ENCODE results near the gene ZNRF1.
"Not testable (repeated sequence)": the region's sequence is repeated elsewhere in the genome, so short reads cannot be mapped to it uniquely, and the experiment has no call there.

The ZNRF1 gene

GRCh38 chr16:75114946-75115825, 116.4 kb downstream of the ZNRF1 start:
- no peak for DNase-seq

DNA sequence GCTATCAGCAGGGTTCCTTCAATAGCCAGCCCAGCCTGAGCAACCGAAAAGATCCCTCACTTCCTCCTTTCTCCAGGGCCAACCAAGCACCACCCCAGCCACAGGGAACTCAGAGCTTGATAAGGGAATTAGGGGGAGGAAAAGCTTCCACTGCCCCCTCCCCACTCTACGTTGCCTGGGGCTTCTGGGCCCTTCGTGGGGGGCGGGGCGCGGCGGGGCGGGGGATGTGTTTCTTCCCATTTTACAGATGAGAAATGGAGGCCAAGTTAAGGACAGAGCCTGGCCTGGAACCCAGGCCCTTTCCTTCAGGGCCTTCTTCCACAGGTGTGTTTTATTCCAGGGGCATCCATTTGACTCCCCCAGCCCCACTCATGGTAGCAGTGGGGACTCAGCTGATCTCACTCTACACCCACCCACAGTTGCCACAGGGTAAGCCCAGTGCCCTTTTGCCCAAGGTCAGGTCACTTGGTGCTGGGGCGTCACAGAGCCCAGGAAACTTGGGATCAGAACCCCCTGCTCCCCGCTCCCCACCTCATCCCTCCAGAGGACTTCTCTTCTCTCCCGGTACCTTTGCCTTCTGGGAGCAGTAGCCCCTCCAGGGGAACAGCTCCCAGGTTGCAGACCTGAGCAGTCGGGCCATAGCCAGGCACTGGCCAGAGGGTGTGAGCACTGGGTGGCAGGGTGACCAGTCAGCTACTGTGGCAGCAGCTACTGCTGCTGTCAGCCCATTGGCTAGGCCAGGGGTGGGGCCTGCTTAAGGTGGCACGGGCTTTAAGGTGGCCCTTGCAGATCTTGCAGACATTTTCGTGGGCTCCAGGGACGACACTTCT, 117.5 kb downstream of the ZNRF1 start, which contains the start of gene LDHD:
Gene LDHD, minus strand, starts transcription at position 700 of the 830 bp plus-strand sequence. Its CDS starts 60 bp downstream, at position 640.
- no peak for DNase-seq

DNA sequence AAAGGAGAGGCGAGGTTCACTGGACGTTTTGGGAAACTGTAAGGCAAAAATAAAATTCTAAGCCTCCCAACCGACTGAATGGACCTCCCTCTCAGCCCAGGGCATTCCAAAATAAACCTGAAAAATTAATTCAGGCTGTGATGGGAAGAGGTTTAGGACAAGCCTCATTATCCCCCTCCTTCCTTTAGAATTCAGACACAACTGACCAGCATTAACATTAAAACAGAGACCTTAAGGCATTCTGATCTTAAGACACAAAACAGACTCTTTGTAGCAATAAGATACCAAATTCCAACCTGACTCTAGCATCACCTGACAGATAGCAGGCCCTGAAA, 118.1 kb downstream of the ZNRF1 start:
- DNase-seq, result no peak

DNA sequence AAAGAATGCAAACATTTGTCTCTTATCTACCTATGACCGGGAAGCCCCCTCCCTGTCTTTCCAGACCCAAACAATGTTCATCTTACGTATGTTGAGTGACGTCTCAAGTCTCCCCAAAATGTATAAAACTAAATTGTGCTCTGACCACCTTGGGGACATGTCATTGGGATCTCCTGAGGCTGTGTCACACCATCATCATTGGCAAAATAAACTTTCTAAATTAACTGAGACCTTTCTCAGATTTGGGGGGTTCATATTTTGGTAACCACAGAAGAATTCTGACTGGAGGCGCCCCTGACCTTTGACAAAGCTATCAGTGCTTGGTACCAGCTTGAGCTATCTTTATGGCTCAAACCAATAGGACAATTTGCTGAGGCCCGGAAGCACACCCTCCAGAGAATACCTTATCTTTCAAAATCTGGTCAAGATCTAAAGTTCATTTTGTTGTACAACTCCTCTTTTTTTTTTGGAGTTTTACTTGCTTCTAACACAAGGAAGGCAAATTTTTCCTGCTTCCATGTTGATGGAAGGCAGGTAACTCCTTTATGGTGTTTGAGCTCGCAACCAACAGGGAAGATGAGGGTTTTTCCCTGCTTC, 120.2 kb downstream of the ZNRF1 start:
- no peak for DNase-seq

- no peak for DNase-seq
These were observed 121.4 kb downstream of the ZNRF1 start for GRCh38 chr16:75120253-75120652.

- DNase-seq, result no peak
These were observed 123.2 kb downstream of the ZNRF1 start for GRCh38 chr16:75121949-75122568.

GRCh38 chr16:75122609-75123008, 123.8 kb downstream of the ZNRF1 start:
- DNase-seq, result no peak

- DNase-seq, result no peak
These were observed 129.0 kb downstream of the ZNRF1 start for GRCh38 chr16:75127713-75128415.

- DNase-seq, result not testable (repeated sequence)
These were observed 130.8 kb downstream of the ZNRF1 start for GRCh38 chr16:75129421-75130149.

- DNase-seq, result no peak
These were observed 131.4 kb downstream of the ZNRF1 start for GRCh38 chr16:75130150-75130771.

DNA sequence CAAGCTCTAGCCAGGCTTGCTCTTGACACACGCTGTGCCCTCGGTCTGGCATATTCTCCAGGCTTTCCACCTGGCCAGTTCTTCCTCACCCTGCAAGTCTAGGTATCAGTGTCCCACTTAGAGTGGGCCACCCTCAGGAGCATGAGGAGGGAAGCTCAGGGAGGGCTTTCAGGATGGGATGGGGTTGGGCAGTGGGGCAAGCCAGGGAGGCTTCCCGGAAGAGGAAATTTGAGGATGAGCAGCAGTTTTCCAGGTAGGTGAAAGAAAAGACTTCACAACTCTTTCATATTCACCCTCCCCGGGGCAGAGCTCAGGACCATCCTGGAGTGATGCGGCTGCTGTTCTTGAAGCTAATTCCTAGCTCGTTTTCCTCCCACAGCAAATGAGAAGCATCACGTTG, 132.3 kb downstream of the ZNRF1 start:
- DNase-seq, result no peak

DNA sequence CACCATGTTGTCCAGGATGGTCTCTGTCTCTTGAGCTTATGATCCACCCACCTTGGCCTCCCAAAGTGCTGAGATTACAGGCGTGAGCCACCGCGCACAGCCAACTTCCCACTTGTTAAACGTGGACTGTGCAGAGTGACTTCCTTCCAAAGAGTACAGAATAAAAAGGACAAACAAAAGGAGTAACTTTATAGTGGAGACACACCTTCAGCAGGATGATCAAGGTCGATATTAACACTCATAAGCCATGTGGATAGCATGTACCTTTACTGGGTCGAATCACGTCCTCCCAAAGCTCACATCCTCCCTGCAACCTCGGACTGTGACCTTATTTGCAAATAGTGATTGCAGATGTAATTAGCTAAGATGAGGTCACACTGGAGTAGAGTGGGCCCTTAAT, 139.4 kb downstream of the ZNRF1 start:
- no peak for DNase-seq

GRCh38 chr16:75138636-75139035, 139.8 kb downstream of the ZNRF1 start:
- peak; percentile 86 for DNase-seq

DNA sequence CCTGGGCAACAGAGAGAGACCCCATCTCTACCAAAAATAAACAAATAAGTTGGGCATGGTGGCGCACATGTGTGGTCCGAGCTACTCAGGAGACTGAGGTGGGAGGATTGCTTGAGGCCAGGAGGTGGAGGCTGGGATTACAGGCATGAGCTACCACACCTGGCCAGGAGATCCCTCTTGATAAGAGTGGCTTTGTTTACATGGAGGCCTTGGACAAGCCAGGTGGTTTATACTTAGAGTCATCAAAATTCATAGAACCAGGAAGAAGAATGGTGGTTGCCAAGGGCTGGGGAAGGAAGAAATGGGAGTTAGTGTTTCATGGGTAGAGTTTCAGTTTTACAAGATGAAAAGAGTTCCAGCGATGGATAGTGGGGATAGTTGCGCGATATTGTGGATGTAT, 140.7 kb downstream of the ZNRF1 start:
- DNase-seq, result no peak

DNA sequence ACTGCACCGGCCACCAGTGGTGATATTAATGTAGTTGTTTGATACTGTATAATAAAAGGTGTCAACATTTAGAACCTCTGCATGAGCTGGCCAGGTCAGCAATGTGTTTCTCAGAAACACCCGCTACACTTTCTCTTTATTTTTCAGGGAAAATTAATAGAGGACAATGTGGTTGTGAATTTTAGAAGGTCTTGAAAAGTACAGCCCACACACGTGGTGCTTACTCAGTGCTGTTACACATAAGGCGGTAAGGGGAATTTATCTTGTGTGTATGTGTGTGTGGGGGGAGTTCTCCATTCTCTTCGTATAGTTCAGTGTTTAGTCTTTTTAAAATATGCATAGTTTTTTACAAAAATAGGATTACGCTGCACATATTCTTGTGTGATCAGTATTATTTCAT, 145.1 kb downstream of the ZNRF1 start:
- DNase-seq, result no peak

GRCh38 chr16:75147968-75148310, 149.1 kb downstream of the ZNRF1 start:
- DNase-seq, result no peak

- DNase-seq, result peak; percentile 94
These were observed 149.7 kb downstream of the ZNRF1 start, which contains the start of gene ZFP1 for GRCh38 chr16:75148311-75149195. TSS of gene ZFP1 (plus strand) at chr16:75148524. CDS start at chr16:75152952, 4,428 bp downstream.

GRCh38 chr16:75151798-75152197, 153.0 kb downstream of the ZNRF1 start:
- no peak for DNase-seq

GRCh38 chr16:75152635-75153034, 153.8 kb downstream of the ZNRF1 start:
- DNase-seq, result no peak

DNA sequence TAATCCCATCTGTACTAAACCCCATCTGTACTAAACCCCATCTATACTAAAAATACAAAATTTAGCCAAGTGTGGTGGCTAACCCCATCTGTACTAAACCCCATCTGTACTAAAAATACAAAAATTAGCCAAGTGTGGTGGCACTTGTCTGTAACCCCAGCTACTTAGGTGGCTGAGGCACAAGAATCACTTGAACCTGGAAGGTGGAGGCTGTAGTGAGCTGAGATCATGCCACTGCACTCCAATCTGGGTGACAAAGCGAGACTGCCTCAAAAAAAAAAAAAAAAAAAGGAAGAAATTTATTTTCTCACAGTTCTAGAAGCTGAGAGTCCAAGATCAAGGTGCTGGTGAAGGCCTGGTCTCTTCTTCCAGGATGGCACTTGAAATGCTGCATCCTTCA, 161.6 kb downstream of the ZNRF1 start:
- no peak for DNase-seq

Measured in fibroblast of skin of scalp (primary cell).